ENCODE measurements around the gene CGNL1. TPM values are rescaled to one million over a fixed set of nuclear protein-coding genes. Genes with fewer than 3 reads are reported as not detected.

The CGNL1 gene
- total and polyA plus RNA-seq, 10 of the 15 experiments (the other 5 are each of a cell fraction or from before 2014, with no cell fraction given): under 0.01 to 0.27 (median 0.04) TPM; not detected in 3

- TF ChIP-seq BRCA1 (IDR thresholded peaks at IDR 0.05; ENCODE audit: low read depth, low read length): no peak
- TF ChIP-seq CBFB (IDR thresholded peaks at IDR 0.05; ENCODE audit: low read depth): no peak
Measured at GRCh38 chr15:57455929-57456328, 79.6 kb downstream of the CGNL1 start (continued).

GRCh38 chr15:57456559-57456958, 80.3 kb downstream of the CGNL1 start:
- no peak for FAIRE-seq
- no TSS peak for BruUV-seq (replicated peaks)
- TF ChIP-seq EGR1 (IDR thresholded peaks at IDR 0.05; ENCODE audit: borderline replicate concordance in 1 of 2, low read depth in 2 of 2, low read length in 2 of 2): no peak
- no peak for TF ChIP-seq ZNF207 (IDR thresholded peaks at IDR 0.05; ENCODE audit: borderline replicate concordance)
- TF ChIP-seq SP1 (IDR thresholded peaks at IDR 0.05; ENCODE audit: low read depth, low read length): no peak
- TF ChIP-seq SUZ12 (IDR thresholded peaks at IDR 0.05; ENCODE audit: unreplicated experiment): no peak
- TF ChIP-seq EZH2 (IDR thresholded peaks at IDR 0.05; ENCODE audit: borderline replicate concordance, control insufficient read depth, low read depth, low read length): no peak
- TF ChIP-seq ZZZ3 (IDR thresholded peaks at IDR 0.05; ENCODE audit: control insufficient read depth, insufficient read length, low read depth): no peak
- TF ChIP-seq POLR2AphosphoS5 (IDR thresholded peaks at IDR 0.05; ENCODE audit: low read length): no peak
- no peak for TF ChIP-seq RFX5 (IDR thresholded peaks at IDR 0.05; ENCODE audit: low read depth, low read length)
- no peak for TF ChIP-seq IRF3 (IDR thresholded peaks at IDR 0.05)
- no peak for TF ChIP-seq ZBTB40 (IDR thresholded peaks at IDR 0.05; ENCODE audit: borderline replicate concordance)
- TF ChIP-seq CEBPZ (IDR thresholded peaks at IDR 0.05; ENCODE audit: low read depth, low read length): no peak
- TF ChIP-seq TBL1XR1 (IDR thresholded peaks at IDR 0.05; ENCODE audit: low read depth, low read length): no peak
- no peak for TF ChIP-seq MEF2B (IDR thresholded peaks at IDR 0.05; ENCODE audit: partially characterized antibody, poor library complexity, severe bottlenecking)

More at GRCh38 chr15:57456559-57456958, 80.3 kb downstream of the CGNL1 start:
- DNase-seq (ENCODE audit: low read depth, low spot score) (no peak), ATAC-seq (no peak)
- Histone ChIP-seq H3K4me1 (ENCODE audit: control insufficient read depth, insufficient read depth, low read length) (no peaks in the 10 kb centered on the region), H3K79me2 (ENCODE audit: control insufficient read depth, insufficient read depth, low read length) (no peaks in the 10 kb centered on the region), H3K4me3 (no peak overlapping the region), H3K9ac (ENCODE audit: control insufficient read depth, insufficient read depth, low read length) (no peak overlapping the region), H3K27me3 (replicated peaks in 1 of 2; ENCODE audit: control insufficient read depth in 2 of 2, insufficient read depth in 2 of 2, low read length in 1 of 2) (no peaks in the 10 kb centered on the region), H3K36me3 (ENCODE audit: control insufficient read depth in 2 of 2, insufficient read depth in 2 of 2, low read length in 1 of 2) (no peaks in the 10 kb centered on the region), H4K20me1 (ENCODE audit: control insufficient read depth, insufficient read depth) (no peaks in the 10 kb centered on the region), H3K9me3 (replicated peaks; ENCODE audit: control insufficient read depth, insufficient read depth, low read length) (no peaks in the 10 kb centered on the region; the same call in 2 of the 3 replicates), H3K4me2 (ENCODE audit: control insufficient read depth, insufficient read depth) (no peak overlapping the region), H3K27ac (ENCODE audit: control insufficient read depth, insufficient read depth) (no peak overlapping the region), H2AFZ (ENCODE audit: control insufficient read depth, low read depth, low read length) (no peak overlapping the region)
- CTCF ChIA-PET: no interaction called here
- WGBS (ENCODE audit: insufficient coverage, insufficient replicate concordance, low lambda C conversion rate, missing lambda C conversion rate): 46% methylated on average over 4 of the region's 4 CpGs
- RAD21 ChIA-PET (ENCODE audit: unreplicated experiment): no interaction called here
- in situ Hi-C loops (cut with MboI): no loop called here
- POLR2A ChIA-PET: no interaction called here
- intact Hi-C loops (cut with micrococcal nuclease; ENCODE audit: unreplicated experiment): no loop called here
- SMC1A ChIA-PET (ENCODE audit: uncharacterized antibody, unreplicated experiment): no interaction called here

All from GM12878 (cell line).